ENCODE measurements around the gene SEPTIN10. TPM values are rescaled to one million over a fixed set of nuclear protein-coding genes. Genes with fewer than 3 reads are reported as not detected.

The SEPTIN10 gene
- total and polyA plus RNA-seq, 3 donors from 2014 or later: 118 to 151 (median 130) TPM

- intact Hi-C loops (cut with DNase I; ENCODE audit: low total_unique reads): no loop called here
- H3K27ac ChIP-seq: no peak overlapping the region
- TF ChIP-seq POLR2A (IDR thresholded peaks at IDR 0.05): no peak
- TF ChIP-seq, protein P1, sequence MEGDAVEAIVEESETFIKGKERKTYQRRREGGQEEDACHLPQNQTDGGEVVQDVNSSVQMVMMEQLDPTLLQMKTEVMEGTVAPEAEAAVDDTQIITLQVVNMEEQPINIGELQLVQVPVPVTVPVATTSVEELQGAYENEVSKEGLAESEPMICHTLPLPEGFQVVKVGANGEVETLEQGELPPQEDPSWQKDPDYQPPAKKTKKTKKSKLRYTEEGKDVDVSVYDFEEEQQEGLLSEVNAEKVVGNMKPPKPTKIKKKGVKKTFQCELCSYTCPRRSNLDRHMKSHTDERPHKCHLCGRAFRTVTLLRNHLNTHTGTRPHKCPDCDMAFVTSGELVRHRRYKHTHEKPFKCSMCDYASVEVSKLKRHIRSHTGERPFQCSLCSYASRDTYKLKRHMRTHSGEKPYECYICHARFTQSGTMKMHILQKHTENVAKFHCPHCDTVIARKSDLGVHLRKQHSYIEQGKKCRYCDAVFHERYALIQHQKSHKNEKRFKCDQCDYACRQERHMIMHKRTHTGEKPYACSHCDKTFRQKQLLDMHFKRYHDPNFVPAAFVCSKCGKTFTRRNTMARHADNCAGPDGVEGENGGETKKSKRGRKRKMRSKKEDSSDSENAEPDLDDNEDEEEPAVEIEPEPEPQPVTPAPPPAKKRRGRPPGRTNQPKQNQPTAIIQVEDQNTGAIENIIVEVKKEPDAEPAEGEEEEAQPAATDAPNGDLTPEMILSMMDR (IDR thresholded peaks at IDR 0.05): no peak
- H3K27me3 ChIP-seq: no peaks in the 10 kb centered on the region
- peaks cover 15% of the 10 kb centered on the region for H3K4me1 ChIP-seq
- H3K4me3 ChIP-seq: no peak overlapping the region
- no peaks in the 10 kb centered on the region for H3K36me3 ChIP-seq (ENCODE audit: low read depth, missing control alignments)
- WGBS, 2 donors: 73 to 77% methylated on average over 4 of the region's 4 CpGs
- H3K9me3 ChIP-seq: no peaks in the 10 kb centered on the region
- DNase-seq: no peak
Observed at GRCh38 chr2:109619032-109619615, 5.4 kb upstream of the SEPTIN10 start.

- DNase-seq: no peak
- 62 to 68% methylated on average over 5 of the region's 5 CpGs for WGBS, 2 donors
Observed at GRCh38 chr2:109616184-109616583, 2.4 kb upstream of the SEPTIN10 start.

DNA sequence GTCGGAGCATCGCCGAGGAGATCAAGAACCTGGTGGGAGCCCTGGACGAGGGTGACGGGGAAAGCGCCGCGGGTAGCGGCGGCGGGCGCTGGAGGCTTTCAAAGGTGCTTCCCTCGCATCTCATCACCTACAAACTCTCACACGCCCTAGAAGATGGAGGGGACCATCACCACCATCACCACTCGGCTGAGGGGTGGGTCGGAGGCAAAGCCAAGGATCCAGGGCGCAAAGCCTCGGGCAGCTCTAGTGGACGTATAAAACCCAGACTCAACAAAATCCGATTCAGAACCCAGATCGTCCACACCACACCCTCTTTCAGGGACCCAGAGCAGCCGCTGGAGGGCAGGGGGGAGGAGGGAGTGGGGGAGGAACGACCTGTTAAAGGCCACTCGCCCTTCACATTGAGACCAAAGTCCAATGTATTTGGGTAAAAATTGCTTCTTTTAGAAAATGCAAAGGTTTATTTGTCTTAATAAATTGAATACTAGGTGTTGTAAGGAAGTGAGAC is 1.9 kb upstream of the SEPTIN10 start:
- no peak for TF ChIP-seq POLR2A (IDR thresholded peaks at IDR 0.05)
- TF ChIP-seq, protein P1 (IDR thresholded peaks at IDR 0.05): no peak
- Histone ChIP-seq H3K27ac (no peak overlapping the region), H3K36me3 (ENCODE audit: low read depth, missing control alignments) (no peaks in the 10 kb centered on the region), H3K9me3 (no peaks in the 10 kb centered on the region), H3K4me1 (peaks cover 20% of the 10 kb centered on the region), H3K27me3 (no peaks in the 10 kb centered on the region), H3K4me3 (peak overlapping the region; percentile 80 to 92)
- intact Hi-C loops (cut with DNase I; ENCODE audit: low total_unique reads): no loop called here
- no peak for DNase-seq
- WGBS, 2 donors: 49 to 74% methylated on average over 19 to 24 of the region's 24 CpGs

More at GRCh38 chr2:109616184-109616583, 2.4 kb upstream of the SEPTIN10 start:
- H3K27ac ChIP-seq: no peak overlapping the region
- H3K27me3 ChIP-seq: no peaks in the 10 kb centered on the region
- H3K4me3 ChIP-seq: no peak overlapping the region
- no peaks in the 10 kb centered on the region for H3K9me3 ChIP-seq
- intact Hi-C loops (cut with DNase I; ENCODE audit: low total_unique reads): no loop called here
- TF ChIP-seq, protein P1 (IDR thresholded peaks at IDR 0.05): no peak
- H3K36me3 ChIP-seq (ENCODE audit: low read depth, missing control alignments): no peaks in the 10 kb centered on the region
- peaks cover 20% of the 10 kb centered on the region for H3K4me1 ChIP-seq

DNA sequence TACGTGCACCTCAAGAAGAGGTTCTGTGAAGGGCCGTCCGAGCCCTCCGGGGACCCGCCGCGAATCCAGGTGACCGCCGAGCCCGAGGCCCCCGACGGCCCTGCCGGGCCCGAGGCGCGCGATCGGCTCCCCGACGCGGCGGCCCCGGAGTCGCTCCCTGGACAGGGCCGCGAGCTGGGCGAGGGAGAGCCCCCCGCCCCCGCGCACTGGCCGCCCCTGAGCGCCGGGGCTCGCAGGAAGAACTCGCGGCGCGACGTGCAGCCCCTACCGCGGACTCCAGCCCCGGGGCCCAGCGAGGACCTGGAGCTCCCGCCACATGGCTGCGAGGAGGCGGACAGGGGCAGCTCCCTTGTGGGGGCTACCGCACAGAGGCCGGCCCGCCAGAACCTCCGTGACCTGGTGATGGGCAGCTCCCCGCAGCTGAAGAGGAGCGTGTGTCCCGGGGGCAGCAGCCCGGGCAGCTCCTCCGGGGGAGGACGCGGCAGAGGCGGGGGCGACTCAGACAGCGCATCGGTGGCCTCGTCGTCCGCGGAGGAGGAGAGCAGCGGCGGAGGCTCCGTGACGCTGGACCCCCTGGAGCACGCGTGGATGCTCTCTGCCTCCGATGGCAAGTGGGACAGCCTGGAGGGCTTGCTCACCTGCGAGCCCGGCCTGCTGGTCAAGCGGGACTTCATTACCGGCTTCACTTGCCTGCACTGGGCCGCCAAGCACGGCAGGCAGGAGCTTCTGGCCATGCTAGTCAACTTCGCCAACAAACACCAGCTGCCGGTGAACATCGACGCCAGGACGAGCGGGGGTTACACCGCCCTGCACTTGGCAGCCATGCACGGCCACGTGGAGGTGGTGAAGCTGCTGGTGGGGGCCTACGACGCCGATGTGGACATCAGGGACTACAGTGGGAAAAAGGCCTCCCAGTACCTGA is 1.2 kb upstream of the SEPTIN10 start:
- H3K27ac ChIP-seq: peak overlapping the region; percentile 90 to 99
- H3K9me3 ChIP-seq: no peaks in the 10 kb centered on the region

More for the DNA sequence above, 1.2 kb upstream of the SEPTIN10 start:
- intact Hi-C loops (cut with DNase I; ENCODE audit: low total_unique reads): no loop called here
- peak overlapping the region; percentile 80 to 92 for H3K4me3 ChIP-seq
- no peaks in the 10 kb centered on the region for H3K27me3 ChIP-seq
- H3K36me3 ChIP-seq (ENCODE audit: low read depth, missing control alignments): no peaks in the 10 kb centered on the region
- H3K4me1 ChIP-seq: peaks cover 20% of the 10 kb centered on the region
- 12 to 18% methylated on average over 4 to 77 of the region's 90 CpGs for WGBS, 2 donors
- peak; percentile 34 for DNase-seq
- no peak for TF ChIP-seq POLR2A (IDR thresholded peaks at IDR 0.05)
- TF ChIP-seq, protein P1 (IDR thresholded peaks at IDR 0.05): no peak
